HepG2 (cell line): ENCODE measurements around the gene CCNT2. TPM values are rescaled to one million over a fixed set of nuclear protein-coding genes. Genes with fewer than 3 reads are reported as not detected.
A peak's percentile ranks its signal among the peaks of the same experiment; 100 is the strongest.

ENCODE experiments used
- ATF1 ChIP-seq: IDR thresholded peaks from 2 replicates; pipeline ENCODE4 v1.6.1; 2016; ENCODE audit warnings: mild to moderate bottlenecking, control low read depth
- MIER2 ChIP-seq: IDR thresholded peaks from 2 replicates; pipeline ENCODE4 v1.6.1; 2016; ENCODE audit warnings: missing biosample characterization, missing genetic modification reagents
- MTF1 ChIP-seq: sonication (generic); formaldehyde crosslinking; IDR thresholded peaks from 2 replicates; pipeline ENCODE4 v1.5.0; 2020; ENCODE audit warnings: missing genetic modification reagents
- NFIC ChIP-seq: IDR thresholded peaks from 2 replicates; pipeline ENCODE4 v1.6.1; 2012; ENCODE audit warnings: mild to moderate bottlenecking, low read length, inconsistent platforms
- RXRB ChIP-seq: IDR thresholded peaks from 2 replicates; pipeline ENCODE4 v1.6.1; 2016; ENCODE audit warnings: borderline replicate concordance, missing genetic modification reagents, missing compliant biosample characterization
- ZBTB8A ChIP-seq: sonication (generic); formaldehyde crosslinking; IDR thresholded peaks from 2 replicates; pipeline ENCODE4 v1.4.0; 2020; ENCODE audit warnings: mild to moderate bottlenecking, low read depth, missing genetic modification reagents, borderline replicate concordance
- ZNF44 ChIP-seq: sonication (generic); formaldehyde crosslinking; IDR thresholded peaks from 2 replicates; pipeline ENCODE4 v1.5.1; 2020; ENCODE audit warnings: mild to moderate bottlenecking, missing genetic modification reagents
- ZNF552 ChIP-seq: sonication (generic); formaldehyde crosslinking; IDR thresholded peaks from 2 replicates; pipeline ENCODE4 v1.9.0; 2022; ENCODE audit warnings: missing genetic modification reagents, mild to moderate bottlenecking, borderline replicate concordance
- ZNF619 ChIP-seq: sonication (generic); formaldehyde crosslinking; IDR thresholded peaks from 2 replicates; pipeline ENCODE4 v1.4.0; 2020; ENCODE audit warnings: mild to moderate bottlenecking, missing genetic modification reagents
- ZNF780A ChIP-seq: sonication (generic); formaldehyde crosslinking; IDR thresholded peaks from 2 replicates; pipeline ENCODE4 v1.8.0; 2022; ENCODE audit warnings: mild to moderate bottlenecking, missing genetic modification reagents, moderate library complexity
- polyA plus RNA-seq, 8 experiments: library from polyadenylated mRNA; depleted of rRNA in 3 of 8; stranded (reverse) in 7 of 8; unstranded in 1 of 8; fragments of >200 nt; fragmentation: Illumina TruSeq in 4 of 8; extraction: Trizol in 4 of 8; gene quantifications; 2 replicates each; pipeline versions ENCODE4 v1.2.1 to v1.2.3, GENCODE V29; 2011 to 2016; ENCODE audit warnings: low read depth in 4 of 8, missing spikeins in 1 of 8, mixed read lengths in 1 of 8; ENCODE audit not compliant: insufficient read depth in 1 of 8
- total RNA-seq, 5 experiments: library from RNA; depleted of rRNA; stranded (reverse); fragments of >200 nt; fragmentation: Illumina TruSeq; extraction: Trizol; gene quantifications; 2 replicates each; pipeline ENCODE4 v1.2.3, GENCODE V29; 2016; ENCODE audit warnings: low read depth in 1 of 5
- TF ChIP-seq, protein P1 (sequence below): sonication (generic); formaldehyde crosslinking; IDR thresholded peaks from 2 replicates; pipeline ENCODE4 v1.4.0; 2020; ENCODE audit warnings: missing genetic modification reagents, borderline replicate concordance
- TF ChIP-seq, protein P2 (sequence below): sonication (generic); formaldehyde crosslinking; IDR thresholded peaks from 2 replicates; pipeline ENCODE4 v1.8.1; 2023; ENCODE audit warnings: missing genetic modification reagents, mild to moderate bottlenecking, borderline replicate concordance
- TF ChIP-seq, protein P3 (sequence below): sonication (generic); formaldehyde crosslinking; IDR thresholded peaks from 2 replicates; pipeline ENCODE4 v1.8.0; 2022; ENCODE audit warnings: missing genetic modification reagents, mild to moderate bottlenecking, inconsistent platforms, borderline replicate concordance
- TF ChIP-seq, protein P4 (sequence below): sonication (generic); formaldehyde crosslinking; conservative IDR thresholded peaks from 2 replicates; pipeline ENCODE4 v1.8.1; 2023; ENCODE audit warnings: missing genetic modification reagents
- TF ChIP-seq, protein P5 (sequence below): fragments of 450-650 bp; IDR thresholded peaks from 2 replicates; pipeline ENCODE4 v1.6.1; 2016
- TF ChIP-seq, protein P6 (sequence below): sonication (generic); formaldehyde crosslinking; IDR thresholded peaks from 2 replicates; pipeline ENCODE4 v1.4.0; 2020; ENCODE audit warnings: missing genetic modification reagents, low read depth, mild to moderate bottlenecking, borderline replicate concordance
- TF ChIP-seq, protein P7 (sequence below): sonication (generic); formaldehyde crosslinking; IDR thresholded peaks from 2 replicates; pipeline ENCODE4 v1.8.0; 2022; ENCODE audit warnings: missing genetic modification reagents, low read depth, mild to moderate bottlenecking, borderline replicate concordance
- TF ChIP-seq, protein P8 (sequence below): sonication (generic); formaldehyde crosslinking; IDR thresholded peaks from 2 replicates; pipeline ENCODE4 v1.9.0; 2022; ENCODE audit warnings: missing genetic modification reagents, mild to moderate bottlenecking, borderline replicate concordance

CCNT2 gene
- total and polyA plus RNA-seq, 2 of the 13 experiments (the other 11 are each of a cell fraction or from before 2014, with no cell fraction given): 22.1 to 34.4 TPM

DNA sequence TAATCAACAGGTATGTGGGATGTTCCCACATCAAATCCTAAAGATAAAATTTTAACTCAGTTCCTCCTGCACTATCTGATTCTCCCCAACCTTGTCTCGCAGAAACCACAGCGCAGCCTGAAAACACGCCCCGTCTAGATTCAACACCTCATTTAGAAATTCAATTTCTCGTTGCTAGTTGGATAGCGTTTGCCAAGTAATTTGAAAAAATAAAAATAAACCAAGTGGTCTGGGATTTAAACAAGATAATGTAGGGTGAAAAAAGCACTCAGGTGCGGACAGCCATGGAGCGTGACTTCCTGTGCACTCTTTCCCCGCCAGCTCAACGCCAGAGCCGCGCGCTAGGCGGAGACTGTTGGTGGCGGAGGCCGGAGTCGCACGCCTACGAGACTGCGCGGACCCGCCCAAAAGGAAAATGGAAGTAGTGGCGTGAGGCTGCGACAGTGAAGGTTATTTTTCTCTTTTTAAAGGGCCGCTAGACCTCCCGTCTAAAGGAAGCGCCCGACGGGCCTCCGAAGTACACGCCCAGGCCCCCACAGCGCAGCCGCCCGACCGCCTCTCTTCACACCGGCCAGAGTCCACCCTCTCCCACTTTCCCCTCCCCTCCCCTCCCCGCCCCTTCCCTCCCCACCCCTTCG, 615 bp upstream of the CCNT2 start (continued):
- TF ChIP-seq, protein P1, sequence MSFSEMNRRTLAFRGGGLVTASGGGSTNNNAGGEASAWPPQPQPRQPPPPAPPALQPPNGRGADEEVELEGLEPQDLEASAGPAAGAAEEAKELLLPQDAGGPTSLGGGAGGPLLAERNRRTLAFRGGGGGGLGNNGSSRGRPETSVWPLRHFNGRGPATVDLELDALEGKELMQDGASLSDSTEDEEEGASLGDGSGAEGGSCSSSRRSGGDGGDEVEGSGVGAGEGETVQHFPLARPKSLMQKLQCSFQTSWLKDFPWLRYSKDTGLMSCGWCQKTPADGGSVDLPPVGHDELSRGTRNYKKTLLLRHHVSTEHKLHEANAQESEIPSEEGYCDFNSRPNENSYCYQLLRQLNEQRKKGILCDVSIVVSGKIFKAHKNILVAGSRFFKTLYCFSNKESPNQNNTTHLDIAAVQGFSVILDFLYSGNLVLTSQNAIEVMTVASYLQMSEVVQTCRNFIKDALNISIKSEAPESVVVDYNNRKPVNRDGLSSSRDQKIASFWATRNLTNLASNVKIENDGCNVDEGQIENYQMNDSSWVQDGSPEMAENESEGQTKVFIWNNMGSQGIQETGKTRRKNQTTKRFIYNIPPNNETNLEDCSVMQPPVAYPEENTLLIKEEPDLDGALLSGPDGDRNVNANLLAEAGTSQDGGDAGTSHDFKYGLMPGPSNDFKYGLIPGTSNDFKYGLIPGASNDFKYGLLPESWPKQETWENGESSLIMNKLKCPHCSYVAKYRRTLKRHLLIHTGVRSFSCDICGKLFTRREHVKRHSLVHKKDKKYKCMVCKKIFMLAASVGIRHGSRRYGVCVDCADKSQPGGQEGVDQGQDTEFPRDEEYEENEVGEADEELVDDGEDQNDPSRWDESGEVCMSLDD (CRISPR knock-in tag): no peak
- TF ChIP-seq ZNF619 (CRISPR knock-in tag) (no peak), MTF1 (no peak), ZNF552 (CRISPR knock-in tag) (no peak), NFIC (0 out of 2 replicates have a peak, but pooled peaks have one; percentile 34), RXRB (CRISPR knock-in tag) (no peak), ZNF780A (CRISPR knock-in tag) (no peak), ZNF44 (CRISPR knock-in tag) (no peak), MIER2 (CRISPR knock-in tag) (no peak; the same call in 1 of the 2 replicates), ATF1 (no peak), ZBTB8A (no peak)
- TF ChIP-seq, protein P2, sequence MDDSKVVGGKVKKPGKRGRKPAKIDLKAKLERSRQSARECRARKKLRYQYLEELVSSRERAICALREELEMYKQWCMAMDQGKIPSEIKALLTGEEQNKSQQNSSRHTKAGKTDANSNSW (CRISPR knock-in tag): 0 out of 2 replicates have a peak, but pooled peaks have one; percentile 46
- TF ChIP-seq, protein P3, sequence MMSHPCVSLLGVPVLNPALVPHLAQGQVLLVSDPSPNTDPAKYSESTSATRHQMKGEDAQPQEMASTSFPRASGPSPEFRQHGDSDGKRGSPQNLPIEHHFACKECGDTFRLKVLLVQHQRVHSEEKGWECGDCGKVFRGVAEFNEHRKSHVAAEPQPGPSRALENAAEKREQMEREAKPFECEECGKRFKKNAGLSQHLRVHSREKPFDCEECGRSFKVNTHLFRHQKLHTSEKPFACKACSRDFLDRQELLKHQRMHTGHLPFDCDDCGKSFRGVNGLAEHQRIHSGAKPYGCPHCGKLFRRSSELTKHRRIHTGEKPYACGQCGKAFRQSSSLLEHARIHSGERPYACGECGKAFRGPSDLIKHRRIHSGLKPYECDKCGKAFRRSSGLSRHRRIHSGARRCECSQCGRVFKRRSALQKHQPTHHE (CRISPR knock-in tag): no peak
- TF ChIP-seq, protein P4, sequence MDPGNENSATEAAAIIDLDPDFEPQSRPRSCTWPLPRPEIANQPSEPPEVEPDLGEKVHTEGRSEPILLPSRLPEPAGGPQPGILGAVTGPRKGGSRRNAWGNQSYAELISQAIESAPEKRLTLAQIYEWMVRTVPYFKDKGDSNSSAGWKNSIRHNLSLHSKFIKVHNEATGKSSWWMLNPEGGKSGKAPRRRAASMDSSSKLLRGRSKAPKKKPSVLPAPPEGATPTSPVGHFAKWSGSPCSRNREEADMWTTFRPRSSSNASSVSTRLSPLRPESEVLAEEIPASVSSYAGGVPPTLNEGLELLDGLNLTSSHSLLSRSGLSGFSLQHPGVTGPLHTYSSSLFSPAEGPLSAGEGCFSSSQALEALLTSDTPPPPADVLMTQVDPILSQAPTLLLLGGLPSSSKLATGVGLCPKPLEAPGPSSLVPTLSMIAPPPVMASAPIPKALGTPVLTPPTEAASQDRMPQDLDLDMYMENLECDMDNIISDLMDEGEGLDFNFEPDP (CRISPR knock-in tag): peak; percentile 96
- TF ChIP-seq, protein P5, sequence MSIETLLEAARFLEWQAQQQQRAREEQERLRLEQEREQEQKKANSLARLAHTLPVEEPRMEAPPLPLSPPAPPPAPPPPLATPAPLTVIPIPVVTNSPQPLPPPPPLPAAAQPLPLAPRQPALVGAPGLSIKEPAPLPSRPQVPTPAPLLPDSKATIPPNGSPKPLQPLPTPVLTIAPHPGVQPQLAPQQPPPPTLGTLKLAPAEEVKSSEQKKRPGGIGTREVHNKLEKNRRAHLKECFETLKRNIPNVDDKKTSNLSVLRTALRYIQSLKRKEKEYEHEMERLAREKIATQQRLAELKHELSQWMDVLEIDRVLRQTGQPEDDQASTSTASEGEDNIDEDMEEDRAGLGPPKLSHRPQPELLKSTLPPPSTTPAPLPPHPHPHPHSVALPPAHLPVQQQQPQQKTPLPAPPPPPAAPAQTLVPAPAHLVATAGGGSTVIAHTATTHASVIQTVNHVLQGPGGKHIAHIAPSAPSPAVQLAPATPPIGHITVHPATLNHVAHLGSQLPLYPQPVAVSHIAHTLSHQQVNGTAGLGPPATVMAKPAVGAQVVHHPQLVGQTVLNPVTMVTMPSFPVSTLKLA: no peak
- TF ChIP-seq, protein P6, sequence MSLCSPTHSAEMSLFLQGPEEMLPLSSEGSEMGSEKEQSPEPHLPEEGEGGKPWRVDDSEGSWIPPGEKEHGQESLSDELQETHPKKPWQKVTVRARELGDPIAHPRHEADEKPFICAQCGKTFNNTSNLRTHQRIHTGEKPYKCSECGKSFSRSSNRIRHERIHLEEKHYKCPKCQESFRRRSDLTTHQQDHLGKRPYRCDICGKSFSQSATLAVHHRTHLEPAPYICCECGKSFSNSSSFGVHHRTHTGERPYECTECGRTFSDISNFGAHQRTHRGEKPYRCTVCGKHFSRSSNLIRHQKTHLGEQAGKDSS (CRISPR knock-in tag): no peak; the same call in 1 of the 2 replicates
- TF ChIP-seq, protein P7, sequence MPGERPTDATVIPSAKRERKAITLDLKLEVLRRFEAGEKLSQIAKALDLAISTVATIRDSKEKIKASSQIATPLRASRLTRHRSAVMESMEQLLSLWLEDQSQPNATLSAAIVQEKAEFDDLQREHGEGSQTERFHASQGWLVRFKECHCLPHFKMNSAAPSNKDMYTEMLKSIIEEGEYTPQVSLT: no peak
- TF ChIP-seq, protein P8, sequence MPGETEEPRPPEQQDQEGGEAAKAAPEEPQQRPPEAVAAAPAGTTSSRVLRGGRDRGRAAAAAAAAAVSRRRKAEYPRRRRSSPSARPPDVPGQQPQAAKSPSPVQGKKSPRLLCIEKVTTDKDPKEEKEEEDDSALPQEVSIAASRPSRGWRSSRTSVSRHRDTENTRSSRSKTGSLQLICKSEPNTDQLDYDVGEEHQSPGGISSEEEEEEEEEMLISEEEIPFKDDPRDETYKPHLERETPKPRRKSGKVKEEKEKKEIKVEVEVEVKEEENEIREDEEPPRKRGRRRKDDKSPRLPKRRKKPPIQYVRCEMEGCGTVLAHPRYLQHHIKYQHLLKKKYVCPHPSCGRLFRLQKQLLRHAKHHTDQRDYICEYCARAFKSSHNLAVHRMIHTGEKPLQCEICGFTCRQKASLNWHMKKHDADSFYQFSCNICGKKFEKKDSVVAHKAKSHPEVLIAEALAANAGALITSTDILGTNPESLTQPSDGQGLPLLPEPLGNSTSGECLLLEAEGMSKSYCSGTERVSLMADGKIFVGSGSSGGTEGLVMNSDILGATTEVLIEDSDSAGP: no peak; the same call in none of the 2 replicates
